ENCODE data around the gene CCT3. TPM values are rescaled to one million over a fixed set of nuclear protein-coding genes. Genes with fewer than 3 reads are reported as not detected.

Gene CCT3
- total RNA-seq, 1 donor from 2014 or later = 347 TPM

GRCh38 chr1:156279837-156280236, 58.3 kb downstream of the CCT3 start:
- Mint-ChIP-seq H3K4me1 (ENCODE audit: low read depth, unreplicated experiment) (peaks cover 18% of the 10 kb centered on the region), H3K36me3 (ENCODE audit: unreplicated experiment) (no peaks in the 10 kb centered on the region), H3K27ac (ENCODE audit: unreplicated experiment) (no peak overlapping the region), H3K27me3 (ENCODE audit: unreplicated experiment) (peaks cover 2% of the 10 kb centered on the region), H3K9me3 (ENCODE audit: unreplicated experiment) (peaks cover 17% of the 10 kb centered on the region), H3K4me3 (ENCODE audit: unreplicated experiment) (no peak overlapping the region)
- no peak for DNase-seq
- TF ChIP-seq CTCF (IDR thresholded peaks at IDR 0.05; ENCODE audit: partially characterized antibody, unreplicated experiment) = no peak

- peaks cover 2% of the 10 kb centered on the region for H3K9me3 Mint-ChIP-seq (ENCODE audit: unreplicated experiment)
- no peak for TF ChIP-seq CTCF (IDR thresholded peaks at IDR 0.05; ENCODE audit: partially characterized antibody, unreplicated experiment)
- DNase-seq = no peak
- no peak overlapping the region for H3K27ac Mint-ChIP-seq (ENCODE audit: unreplicated experiment)
- H3K4me3 Mint-ChIP-seq (ENCODE audit: unreplicated experiment) = no peak overlapping the region
- peaks cover 11% of the 10 kb centered on the region for H3K4me1 Mint-ChIP-seq (ENCODE audit: low read depth, unreplicated experiment)
- peaks cover 4% of the 10 kb centered on the region for H3K36me3 Mint-ChIP-seq (ENCODE audit: unreplicated experiment)
- peaks cover under 1% of the 10 kb centered on the region for H3K27me3 Mint-ChIP-seq (ENCODE audit: unreplicated experiment)
Observed at GRCh38 chr1:156276966-156277381, 61.1 kb downstream of the CCT3 start.

- H3K4me3 Mint-ChIP-seq (ENCODE audit: unreplicated experiment) = no peak overlapping the region
- peaks cover 2% of the 10 kb centered on the region for H3K9me3 Mint-ChIP-seq (ENCODE audit: unreplicated experiment)
- H3K36me3 Mint-ChIP-seq (ENCODE audit: unreplicated experiment) = peaks cover 4% of the 10 kb centered on the region
- DNase-seq = no peak
- H3K4me1 Mint-ChIP-seq (ENCODE audit: low read depth, unreplicated experiment) = peaks cover 6% of the 10 kb centered on the region
- no peak overlapping the region for H3K27ac Mint-ChIP-seq (ENCODE audit: unreplicated experiment)
- no peak for TF ChIP-seq CTCF (IDR thresholded peaks at IDR 0.05; ENCODE audit: partially characterized antibody, unreplicated experiment)
- peaks cover 3% of the 10 kb centered on the region for H3K27me3 Mint-ChIP-seq (ENCODE audit: unreplicated experiment)
Observed at GRCh38 chr1:156276532-156276931, 61.6 kb downstream of the CCT3 start.

- no peak for TF ChIP-seq CTCF (IDR thresholded peaks at IDR 0.05; ENCODE audit: partially characterized antibody, unreplicated experiment)
- H3K4me3 Mint-ChIP-seq (ENCODE audit: unreplicated experiment) = no peak overlapping the region
- peaks cover 2% of the 10 kb centered on the region for H3K9me3 Mint-ChIP-seq (ENCODE audit: unreplicated experiment)
- peaks cover 11% of the 10 kb centered on the region for H3K36me3 Mint-ChIP-seq (ENCODE audit: unreplicated experiment)
- no peak overlapping the region for H3K27ac Mint-ChIP-seq (ENCODE audit: unreplicated experiment)
- DNase-seq = no peak
- peaks cover 3% of the 10 kb centered on the region for H3K27me3 Mint-ChIP-seq (ENCODE audit: unreplicated experiment)
- H3K4me1 Mint-ChIP-seq (ENCODE audit: low read depth, unreplicated experiment) = no peaks in the 10 kb centered on the region
Observed at GRCh38 chr1:156270314-156270713, 67.8 kb downstream of the CCT3 start.

- no peak overlapping the region for H3K4me3 Mint-ChIP-seq (ENCODE audit: unreplicated experiment)
- peaks cover 1% of the 10 kb centered on the region for H3K4me1 Mint-ChIP-seq (ENCODE audit: low read depth, unreplicated experiment)
- TF ChIP-seq CTCF (IDR thresholded peaks at IDR 0.05; ENCODE audit: partially characterized antibody, unreplicated experiment) = no peak
- no peak overlapping the region for H3K27ac Mint-ChIP-seq (ENCODE audit: unreplicated experiment)
- DNase-seq = no peak
- H3K9me3 Mint-ChIP-seq (ENCODE audit: unreplicated experiment) = peaks cover 4% of the 10 kb centered on the region
- H3K36me3 Mint-ChIP-seq (ENCODE audit: unreplicated experiment) = peaks cover 11% of the 10 kb centered on the region
- H3K27me3 Mint-ChIP-seq (ENCODE audit: unreplicated experiment) = peaks cover 4% of the 10 kb centered on the region
Observed at GRCh38 chr1:156268336-156268735, 69.8 kb downstream of the CCT3 start.
